ENCODE data around the gene NBDY. TPM values are rescaled to one million over a fixed set of nuclear protein-coding genes. Genes with fewer than 3 reads are reported as not detected.

NBDY gene
- total RNA-seq, 1 donor from 2014 or later: 2.6 TPM

GRCh38 chrX:56857042-56857441 is 128.0 kb downstream of the NBDY start:
- DNase-seq (ENCODE audit: low read depth) (no peak), FAIRE-seq (peak; percentile 70)
- no peaks in the 10 kb centered on the region for H3K27me3 ChIP-seq (ENCODE audit: control insufficient read depth, insufficient read depth, low read length)
- no peak for TF ChIP-seq CTCF (IDR thresholded peaks at IDR 0.05; ENCODE audit: insufficient read depth, low read length, severe bottlenecking)
- H3K4me3 ChIP-seq (ENCODE audit: low read depth, low read length): no peak overlapping the region
- no peaks in the 10 kb centered on the region for H3K36me3 ChIP-seq (ENCODE audit: control insufficient read depth, insufficient read depth, low read length)

GRCh38 chrX:56860888-56861287 is 131.8 kb downstream of the NBDY start:
- no peaks in the 10 kb centered on the region for H3K36me3 ChIP-seq (ENCODE audit: control insufficient read depth, insufficient read depth, low read length)
- no peak for DNase-seq (ENCODE audit: low read depth)
- no peaks in the 10 kb centered on the region for H3K27me3 ChIP-seq (ENCODE audit: control insufficient read depth, insufficient read depth, low read length)
- no peak overlapping the region for H3K4me3 ChIP-seq (ENCODE audit: low read depth, low read length)
- no peak for FAIRE-seq
- no peak for TF ChIP-seq CTCF (IDR thresholded peaks at IDR 0.05; ENCODE audit: insufficient read depth, low read length, severe bottlenecking)

Other genes starting within 250 kb of the NBDY start
- gene UBQLN2, start 165.6 kb upstream of the NBDY start, total RNA-seq: 4.2 and 5.8 TPM in 2 replicates

Measured in bronchial epithelial cell (primary cell).